Stimulated activated CD8-positive, alpha-beta memory T cell treated with anti-CD3 and anti-CD28 coated beads, Interleukin-15, amount 100 ng/mL, for 24 hours (primary cell): ENCODE data around the gene SDK1.

Experiments used
- DNase-seq: peaks from one replicate; pipeline ENCODE4 v3.0.0-alpha.2; 2020; ENCODE audit warnings: low read depth

The SDK1 gene

DNA sequence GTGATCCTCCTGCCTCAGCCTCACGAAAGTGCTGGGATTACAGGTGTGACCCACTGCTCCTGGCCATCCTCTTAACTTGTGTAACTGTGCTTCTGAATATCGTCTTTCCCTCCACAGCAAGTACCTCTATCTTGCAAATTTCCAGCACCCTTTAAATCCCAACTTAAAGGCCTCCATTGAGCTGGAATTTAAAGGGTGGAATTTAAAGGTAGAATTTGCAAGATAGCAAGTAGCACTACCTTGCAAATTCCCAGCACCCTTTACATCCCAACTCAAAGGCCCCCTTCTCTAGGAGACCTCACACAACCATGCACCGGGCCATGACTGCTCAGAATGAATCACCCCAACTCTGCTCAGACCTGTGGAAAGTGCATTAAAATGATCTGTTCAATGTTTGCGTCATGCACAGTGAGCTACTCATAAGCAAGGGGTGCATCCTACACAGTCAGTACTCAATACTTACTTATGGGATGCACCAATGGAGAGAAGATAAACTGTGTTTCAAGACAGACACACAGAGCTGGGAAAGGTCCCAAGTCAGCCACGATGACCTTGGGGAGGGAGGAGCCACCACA, 17.8 kb upstream of the SDK1 start:
- DNase-seq: no peak

DNA sequence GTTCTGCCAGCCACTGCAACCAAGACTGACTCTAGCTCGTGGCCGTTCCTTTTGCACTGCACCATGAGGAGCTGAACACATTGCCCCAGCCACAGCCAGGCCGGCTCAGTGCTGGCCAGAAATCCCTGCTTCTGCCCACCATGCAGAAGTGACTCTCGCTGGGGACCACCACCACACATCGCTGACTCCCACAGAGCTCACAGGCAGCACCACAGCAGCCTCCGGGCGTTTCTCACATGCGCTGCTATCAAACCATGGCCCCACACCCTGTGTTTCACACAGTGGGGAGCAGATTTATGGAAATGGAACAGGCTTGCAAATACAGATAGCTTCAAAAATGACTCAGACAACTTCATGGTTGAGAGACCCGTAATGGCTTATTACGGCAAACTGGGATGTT, 15.4 kb upstream of the SDK1 start:
- no peak for DNase-seq

DNA sequence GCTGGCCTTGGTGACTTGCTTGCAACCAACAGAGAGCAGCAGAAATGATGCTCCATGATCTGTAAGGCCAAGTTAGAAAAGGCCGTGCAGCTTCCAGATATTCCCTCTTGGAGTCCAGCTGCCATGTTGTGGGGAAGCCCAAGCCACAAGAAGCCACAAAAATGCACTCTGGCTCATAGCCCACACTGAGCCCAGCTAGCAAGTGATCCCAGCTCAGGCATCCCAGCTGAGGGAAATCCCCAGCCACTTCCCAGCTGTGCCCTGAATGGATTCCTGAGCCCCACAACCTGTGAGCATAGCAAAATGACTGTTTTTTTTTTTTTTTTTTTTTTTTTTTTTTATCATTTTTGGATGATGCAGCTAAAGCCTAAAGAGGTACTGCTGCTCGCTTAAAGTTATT, 11.1 kb upstream of the SDK1 start:
- DNase-seq: no peak

DNA sequence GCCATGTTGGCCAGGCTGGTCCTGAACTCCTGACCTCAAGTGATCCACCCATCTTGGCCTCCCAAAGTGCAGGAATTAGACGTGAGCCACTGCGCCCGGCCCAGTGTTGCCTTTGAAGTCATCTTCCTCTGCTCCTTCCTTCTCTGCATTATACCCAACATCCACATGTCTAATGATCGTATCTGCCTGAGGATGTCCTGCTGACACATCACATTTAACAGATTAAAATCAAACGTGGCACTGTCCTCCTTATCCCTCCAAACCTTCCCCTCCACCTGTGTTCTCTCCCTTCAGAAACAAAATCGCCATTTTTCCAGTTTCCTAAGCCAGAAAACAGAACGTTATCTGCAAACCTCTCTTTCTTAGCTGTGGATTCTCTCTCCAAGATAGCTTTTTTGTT, 8.4 kb upstream of the SDK1 start:
- no peak for DNase-seq

DNA sequence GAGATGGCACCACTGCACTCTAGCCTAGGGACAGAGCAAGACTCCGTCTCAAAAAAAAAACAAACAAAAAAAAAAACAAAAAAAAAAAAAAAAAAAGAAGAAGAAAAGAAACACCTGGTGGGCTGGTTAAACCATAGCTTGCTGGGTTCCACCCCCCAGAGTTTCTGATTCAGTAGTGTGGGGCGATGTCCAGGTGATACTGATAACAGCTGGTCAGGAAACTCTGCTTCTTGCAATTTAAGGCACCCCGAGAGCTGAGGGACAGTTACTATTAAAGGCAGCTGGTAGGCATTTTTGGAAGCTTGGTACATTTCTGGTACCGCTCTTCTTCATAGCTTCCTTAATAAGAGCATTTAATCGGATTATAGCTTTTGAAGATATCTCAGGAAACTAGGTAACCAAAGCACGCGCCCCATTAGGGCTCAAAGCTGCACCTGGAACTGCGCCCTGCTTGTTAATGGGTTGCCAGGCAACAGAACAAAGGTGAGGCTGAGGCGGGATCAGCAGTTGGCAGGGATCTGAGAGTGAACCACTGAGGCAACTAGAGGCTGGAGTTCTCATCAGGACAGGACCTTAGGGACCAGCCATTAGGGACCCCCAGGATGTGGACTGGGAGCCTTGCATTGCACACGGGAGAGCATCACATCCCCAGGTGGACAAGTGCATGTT, 6.5 kb upstream of the SDK1 start:
- no peak for DNase-seq

DNA sequence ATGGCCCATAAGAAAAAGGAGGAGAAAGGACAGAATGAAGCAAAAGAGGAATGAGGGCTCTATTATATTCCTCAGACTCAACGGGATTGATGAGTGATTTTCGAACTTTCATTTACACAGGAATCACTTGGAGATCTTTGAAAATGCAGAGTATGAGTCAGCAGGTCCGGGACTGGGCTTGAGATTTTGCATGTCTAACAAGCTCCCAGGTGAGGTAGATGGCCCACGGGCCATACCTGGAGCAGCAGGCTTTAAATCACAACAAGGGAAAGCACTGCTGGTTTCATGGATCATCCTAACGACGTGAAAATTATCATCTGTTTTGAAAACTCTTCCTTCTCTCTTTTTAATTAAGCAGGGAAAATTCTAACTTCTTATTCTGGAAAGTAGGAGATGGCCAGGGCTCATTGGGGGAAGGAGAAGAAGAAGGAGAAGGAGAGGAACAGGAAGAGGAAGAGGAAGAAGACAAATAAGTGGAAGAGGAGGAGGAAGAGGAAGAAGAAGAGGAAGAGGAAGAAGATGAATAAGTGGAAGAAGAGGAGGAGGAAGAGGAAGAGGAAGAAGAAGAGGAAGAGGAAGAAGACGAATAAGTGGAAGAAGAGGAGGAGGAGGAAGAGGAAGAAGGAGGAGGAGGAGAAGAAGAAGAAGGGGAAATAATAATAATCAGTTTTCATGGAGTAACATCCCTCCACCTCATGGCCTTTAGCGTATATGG, 3.8 kb upstream of the SDK1 start:
- no peak for DNase-seq

DNA sequence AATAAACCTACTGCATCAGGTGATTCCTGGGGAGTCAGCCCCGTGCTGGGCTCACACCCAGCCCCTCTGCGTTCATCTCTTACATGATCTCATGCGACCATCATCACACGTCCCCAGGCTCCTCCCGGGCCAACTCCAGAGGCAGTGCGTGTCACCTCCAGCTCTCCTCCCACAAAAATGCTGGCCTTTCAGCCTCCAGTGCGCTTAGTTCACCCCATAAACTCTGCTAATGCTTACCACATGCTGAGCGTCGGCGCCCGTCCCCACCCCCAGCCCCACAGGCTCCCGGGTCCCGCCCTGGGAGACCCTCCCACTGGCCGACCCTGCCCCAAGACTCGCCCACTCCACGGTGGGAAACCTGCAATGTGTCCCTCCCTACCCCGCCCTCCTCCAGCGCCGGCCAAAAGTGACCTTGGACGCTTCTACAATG, 816 bp upstream of the SDK1 start:
- DNase-seq: no peak

DNA sequence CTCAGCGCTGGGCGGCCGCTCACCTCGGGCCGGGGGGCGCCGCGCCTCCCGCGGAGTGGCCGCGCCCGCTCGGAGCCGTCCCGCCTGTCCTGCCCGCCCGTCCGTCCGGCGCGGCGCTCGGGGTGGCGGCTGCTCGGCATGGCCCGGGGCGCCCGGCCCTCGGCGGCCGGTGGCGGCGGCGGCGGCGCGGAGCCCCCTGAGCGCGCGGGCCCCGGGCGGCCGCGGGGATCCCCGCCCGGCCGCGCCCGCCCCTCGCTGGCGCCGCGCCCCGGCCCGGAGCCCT, 338 bp downstream of the SDK1 start:
- no peak for DNase-seq

DNA sequence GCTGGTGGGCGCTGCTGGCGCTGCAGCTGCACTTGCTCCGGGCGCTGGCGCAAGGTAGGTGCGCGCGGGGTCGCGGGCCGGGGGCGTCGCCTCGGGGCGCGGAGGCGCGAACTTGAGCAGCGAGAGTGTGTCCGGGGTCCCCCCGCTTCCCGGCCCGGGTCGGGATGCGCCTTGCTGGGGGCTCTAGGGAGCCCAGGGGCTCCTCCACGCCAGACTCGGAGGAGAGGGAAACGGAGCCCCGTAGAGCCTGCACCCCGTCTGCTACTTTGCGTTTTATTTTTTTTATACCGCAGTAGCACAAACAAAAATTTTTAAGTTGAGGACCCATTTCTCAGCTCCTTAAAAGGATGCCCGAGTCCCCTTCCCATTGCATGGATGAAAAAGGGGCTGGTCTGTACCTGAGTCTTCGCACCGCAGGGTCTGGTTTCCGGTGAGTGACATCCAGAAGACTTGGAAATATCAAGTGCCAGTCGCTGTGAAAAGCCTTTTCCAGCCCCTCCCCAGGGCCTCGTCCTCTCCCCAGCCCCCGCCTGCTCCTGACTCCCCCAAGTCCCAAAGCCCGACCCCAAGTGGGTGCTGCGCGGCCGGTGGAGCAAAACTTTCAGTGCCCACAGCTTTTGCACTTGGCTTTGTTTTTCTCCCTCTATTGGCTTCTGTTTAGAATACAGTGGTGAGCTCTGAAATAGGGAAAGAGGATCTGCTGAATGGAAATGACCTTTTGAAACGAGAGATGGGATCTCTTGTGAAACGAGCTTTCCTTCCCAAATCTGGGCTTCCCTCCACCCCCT, 973 bp downstream of the SDK1 start:
- no peak for DNase-seq

DNA sequence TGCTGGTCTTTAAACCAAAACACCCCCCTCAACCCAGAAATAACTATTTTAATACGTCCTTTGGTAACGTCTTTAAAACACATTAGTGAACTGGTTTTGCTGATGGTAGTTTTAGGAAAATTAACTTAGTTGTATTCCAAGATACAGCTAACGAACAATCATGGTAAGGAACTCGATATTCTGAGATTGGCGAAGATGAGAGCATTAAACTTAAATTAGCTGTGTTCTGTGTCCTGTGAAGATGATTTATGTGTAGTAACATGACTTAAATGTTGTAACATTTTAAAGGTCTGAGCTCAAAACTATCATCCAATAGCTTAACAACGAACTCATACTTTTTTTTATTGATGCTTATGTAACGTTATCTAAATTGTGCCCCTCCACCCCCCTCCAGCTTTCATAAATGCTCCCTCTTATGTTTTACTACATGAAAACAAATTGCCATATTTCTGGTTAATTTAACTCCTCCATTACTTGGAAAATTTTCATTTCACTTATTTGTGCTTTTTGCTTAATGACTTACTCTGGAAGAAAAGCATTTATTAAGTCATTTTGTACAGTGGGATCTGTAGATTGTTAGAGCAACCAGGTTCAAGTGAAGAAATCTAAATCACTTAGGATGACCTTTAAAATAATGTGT, 1.7 kb downstream of the SDK1 start:
- no peak for DNase-seq

DNA sequence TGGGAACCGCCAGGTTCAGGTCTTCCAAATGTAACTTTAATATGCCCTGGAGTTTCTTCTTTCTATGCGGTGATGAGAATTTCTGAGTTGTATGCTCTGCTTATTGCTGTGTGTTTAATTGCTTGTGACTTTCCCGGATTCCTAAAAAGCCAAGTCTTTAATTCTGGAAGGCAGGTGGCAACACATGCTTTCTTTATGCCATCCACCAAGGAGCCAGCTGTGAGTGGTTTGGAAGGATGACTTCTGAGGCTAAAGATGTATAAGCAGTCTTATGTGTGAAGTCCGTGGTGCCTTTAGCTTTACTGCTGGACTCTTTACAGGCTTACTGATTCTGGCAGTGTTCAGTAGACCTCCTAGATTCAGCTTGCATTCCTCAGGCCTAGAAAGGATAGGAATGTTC, 3.1 kb downstream of the SDK1 start:
- no peak for DNase-seq

DNA sequence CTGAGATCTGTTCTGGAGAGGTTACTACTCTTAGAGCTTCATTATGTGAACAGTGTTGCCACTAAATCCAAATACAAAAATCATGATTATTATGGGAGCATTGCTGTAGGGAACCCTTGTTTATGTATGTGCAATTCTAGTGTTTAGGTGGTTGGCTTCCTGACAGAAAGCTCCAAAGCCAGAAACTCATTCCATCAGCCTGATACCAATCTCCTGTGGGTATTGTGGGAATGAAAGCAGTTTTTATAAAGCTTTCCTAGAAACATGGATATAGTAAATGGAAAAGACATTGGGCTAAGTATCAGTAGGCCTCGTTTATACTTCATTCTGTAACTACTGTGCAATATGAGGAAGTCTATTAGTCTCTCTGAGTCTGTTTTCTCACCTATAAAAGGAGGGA, 6.4 kb downstream of the SDK1 start:
- DNase-seq: no peak

DNA sequence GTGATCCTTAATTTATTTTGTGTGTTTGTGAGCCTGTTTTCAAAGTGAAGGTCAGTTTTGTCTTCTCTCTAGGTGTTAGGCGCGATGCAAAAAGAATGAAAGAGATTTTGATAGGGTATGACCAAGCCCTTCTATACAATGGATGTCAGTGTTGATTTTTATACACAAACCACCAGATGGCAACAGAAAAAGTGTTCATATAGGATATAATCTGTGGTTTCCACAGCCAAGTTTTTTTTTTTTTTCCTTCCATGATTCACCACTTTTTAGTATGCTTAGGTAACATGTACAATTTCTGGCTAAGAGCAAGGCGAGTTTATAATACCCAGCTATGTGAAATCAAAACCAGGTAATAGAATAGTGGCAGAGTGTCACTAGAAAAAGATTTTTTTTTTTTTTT, 8.1 kb downstream of the SDK1 start:
- no peak for DNase-seq

DNA sequence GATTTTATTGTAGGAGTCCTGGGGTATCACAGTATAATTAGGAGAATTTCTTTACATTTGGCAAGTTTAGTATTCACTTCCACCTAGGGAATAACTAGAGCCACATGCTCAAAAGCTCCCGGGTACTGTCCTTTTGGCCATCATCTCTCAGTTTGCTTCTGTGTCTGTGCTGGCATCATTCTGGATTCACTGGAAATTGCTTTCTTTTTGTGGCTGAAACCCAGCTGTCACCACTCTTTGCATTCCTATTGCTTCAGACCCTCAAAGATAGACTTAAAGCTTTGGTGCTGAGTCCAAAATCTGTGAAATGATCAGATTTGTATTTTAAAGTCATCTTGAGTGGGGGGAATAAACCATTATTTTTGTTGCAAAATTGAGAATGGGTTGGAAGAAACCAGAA, 8.9 kb downstream of the SDK1 start:
- DNase-seq: no peak

DNA sequence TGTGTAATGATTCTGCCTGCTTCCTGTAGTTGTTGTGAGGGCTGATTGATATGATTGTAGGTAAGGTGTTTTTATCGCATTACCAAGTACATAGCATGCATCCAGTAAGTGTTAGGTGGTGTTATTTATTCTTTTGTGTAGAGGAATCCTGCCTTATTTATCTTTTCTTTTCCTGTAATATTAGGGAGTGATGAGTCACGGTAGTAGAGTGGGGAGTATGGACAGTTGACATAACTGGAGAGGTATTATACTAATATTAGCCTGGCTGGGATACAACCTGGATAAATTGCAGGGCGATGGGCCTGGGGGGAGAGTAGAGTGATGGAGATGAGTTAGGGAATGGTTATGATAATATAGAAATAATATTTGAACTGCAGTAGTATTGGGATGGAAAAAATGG, 9.8 kb downstream of the SDK1 start:
- DNase-seq: no peak

DNA sequence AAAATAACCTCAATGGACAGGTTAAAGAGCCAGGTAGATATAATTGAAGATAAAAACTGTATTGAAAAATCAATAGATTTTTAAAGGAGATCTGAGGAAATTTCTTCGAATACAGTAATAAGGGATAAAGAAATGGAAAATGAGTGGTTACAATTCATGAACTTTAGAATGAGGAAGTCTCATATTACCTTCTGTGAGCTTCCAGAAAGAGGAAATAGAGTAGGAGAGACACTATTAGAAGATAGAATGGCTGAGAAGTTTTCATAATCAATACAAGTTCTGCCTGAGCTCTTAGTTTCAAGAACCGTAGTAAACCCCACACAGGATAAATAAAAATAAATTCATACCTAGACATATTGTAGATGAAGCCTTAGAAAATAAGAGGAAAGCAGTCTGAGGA, 11.5 kb downstream of the SDK1 start:
- no peak for DNase-seq

DNA sequence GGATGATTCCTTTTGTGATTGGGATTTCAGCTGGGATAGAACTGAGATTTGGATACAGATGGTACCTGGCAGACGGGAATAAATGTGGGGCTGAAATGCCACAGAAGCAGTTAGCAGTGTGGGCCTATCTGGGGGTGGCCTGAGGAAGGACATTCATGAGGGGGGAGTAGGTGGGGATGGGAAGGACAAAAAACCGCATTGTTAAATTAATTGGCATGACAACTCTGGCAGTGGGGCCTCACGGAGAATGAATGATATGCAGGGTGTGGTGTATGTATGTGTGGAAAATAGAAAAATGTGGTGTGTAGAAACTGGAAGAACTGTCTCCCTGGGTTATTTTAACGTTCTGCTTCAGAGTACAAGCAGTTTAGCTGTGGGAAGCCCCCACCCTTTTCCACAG, 17.8 kb downstream of the SDK1 start:
- no peak for DNase-seq

DNA sequence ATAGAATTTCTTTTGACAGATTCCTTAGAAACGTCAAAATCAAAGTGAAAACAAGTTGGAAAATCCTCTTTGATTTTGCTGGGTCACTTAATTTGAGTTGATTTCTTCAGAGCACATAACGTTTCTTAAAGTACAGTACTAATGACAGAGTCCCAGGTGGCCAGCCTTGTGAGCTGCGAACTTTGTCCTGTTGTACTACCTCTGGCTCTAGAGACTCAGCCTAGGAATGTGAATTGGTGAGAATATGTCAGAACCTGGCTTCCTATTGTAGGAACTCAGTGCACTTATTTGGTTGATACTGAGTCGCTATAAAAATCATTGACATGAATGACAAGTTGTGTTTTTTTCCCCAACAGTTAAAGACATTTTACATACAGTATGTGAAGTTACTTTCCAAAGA, 20.2 kb downstream of the SDK1 start:
- DNase-seq: no peak

DNA sequence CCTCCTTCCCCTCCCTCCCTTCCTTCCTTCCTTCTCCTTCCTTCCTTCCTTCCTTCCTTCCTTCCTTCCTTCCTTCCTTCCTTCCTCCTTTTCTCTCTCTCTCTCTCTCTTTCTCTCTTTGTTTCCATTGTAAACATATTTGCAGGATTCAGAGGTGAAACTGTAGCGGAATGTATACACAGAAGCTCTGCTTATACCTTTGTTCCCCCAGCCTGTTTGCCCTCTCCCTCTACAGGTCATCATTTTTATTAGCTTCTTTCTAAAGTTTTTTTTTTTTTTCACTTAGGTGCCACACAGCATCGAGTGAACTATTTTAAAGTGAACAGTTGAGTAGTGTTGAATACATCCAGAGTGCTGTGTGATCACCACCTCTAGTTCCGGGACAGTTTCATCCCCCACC, 20.7 kb downstream of the SDK1 start:
- DNase-seq: no peak

DNA sequence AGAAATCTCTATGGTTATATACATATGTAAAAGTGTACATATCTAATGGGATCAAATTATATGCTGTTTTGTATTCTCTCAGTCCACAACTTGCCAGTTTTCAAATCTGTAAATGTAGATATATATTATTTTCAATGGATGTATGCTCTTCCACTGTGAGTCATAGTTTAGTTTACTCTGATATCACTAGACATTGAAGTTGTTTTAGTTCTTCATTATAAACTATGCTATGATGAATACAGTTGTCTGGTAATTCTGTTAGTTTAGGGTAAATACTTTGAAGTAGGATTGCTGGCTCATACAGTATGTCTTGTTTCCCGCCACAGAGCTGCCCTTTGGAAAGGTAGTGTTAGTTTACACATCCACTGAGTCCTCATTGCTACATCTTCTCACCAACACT, 25.2 kb downstream of the SDK1 start:
- no peak for DNase-seq

DNA sequence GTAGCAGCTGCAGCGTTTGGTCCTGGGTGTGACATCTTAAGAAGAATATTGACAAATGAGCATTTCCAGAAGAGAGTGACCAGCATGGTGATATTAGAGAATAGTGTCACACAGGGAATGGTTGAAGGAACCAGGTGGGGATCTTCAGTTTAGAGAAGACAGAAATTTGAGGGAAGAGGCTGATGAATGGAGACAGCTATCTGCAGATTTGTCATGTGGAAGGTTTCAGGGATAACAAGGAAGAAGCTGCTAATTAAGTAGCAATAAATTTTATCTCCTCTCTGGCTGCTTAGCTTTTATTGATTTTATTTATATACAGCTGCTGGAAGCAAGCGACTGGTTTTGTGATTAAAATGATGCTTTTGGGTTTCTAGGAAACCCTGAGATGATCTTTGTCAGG, 26.0 kb downstream of the SDK1 start:
- DNase-seq: no peak

DNA sequence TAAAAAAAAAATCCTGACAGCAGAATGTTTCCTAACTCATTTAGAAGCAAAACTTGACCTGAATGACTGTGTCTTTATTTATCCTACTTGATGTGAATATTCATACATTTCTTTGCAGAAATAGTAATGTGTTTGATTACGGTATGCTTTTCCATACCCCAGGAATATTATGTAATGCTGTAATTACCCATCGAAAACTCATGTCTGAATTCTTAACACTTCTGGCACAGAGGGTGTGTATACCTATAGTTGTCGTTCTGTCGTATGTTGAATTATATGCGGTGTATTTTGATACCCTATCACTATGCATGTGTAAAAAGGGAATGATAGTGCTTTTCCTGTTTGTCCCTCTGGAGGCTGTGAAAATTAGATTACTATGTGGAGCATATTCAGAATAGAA, 26.6 kb downstream of the SDK1 start:
- no peak for DNase-seq

DNA sequence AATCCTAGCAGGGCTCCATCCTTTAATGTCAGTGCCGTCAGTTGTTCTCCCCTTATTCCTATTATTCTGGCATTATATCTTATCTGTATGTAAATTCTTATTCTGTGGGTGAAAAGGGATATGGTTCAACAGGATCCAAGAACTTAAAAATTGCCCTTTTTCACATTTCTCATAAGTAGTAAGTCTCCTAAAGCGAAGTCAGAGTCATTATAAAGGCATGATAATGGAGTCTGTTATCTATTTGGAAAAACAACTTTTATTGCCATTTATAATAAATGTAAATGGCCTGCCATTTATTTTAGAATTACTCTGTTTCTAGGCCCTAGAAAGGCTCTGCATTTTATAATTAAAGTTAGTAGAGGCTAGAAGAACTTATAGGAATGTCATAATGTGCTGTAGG, 31.3 kb downstream of the SDK1 start:
- no peak for DNase-seq
